ENCODE results near the gene ZCCHC12. TPM values are rescaled to one million over a fixed set of nuclear protein-coding genes. Genes with fewer than 3 reads are reported as not detected.

The ZCCHC12 gene
- total and polyA plus RNA-seq, 10 of the 15 experiments (the other 5 are each of a cell fraction or from before 2014, with no cell fraction given) = 0.04 TPM; not detected in 9

GRCh38 chrX:118825227-118825626 lies 1.6 kb downstream of the ZCCHC12 start:
- BruUV-seq (replicated peaks) = no TSS peak
- H2AFZ ChIP-seq (ENCODE audit: control insufficient read depth, low read depth, low read length) = no peak overlapping the region
- H3K79me2 ChIP-seq (ENCODE audit: control insufficient read depth, insufficient read depth, low read length) = no peaks in the 10 kb centered on the region
- SMC1A ChIA-PET (ENCODE audit: uncharacterized antibody, unreplicated experiment) = no interaction called here
- no peaks in the 10 kb centered on the region for H3K9me3 ChIP-seq (replicated peaks; ENCODE audit: control insufficient read depth, insufficient read depth, low read length)
- no peak for FAIRE-seq
- H4K20me1 ChIP-seq (ENCODE audit: control insufficient read depth, insufficient read depth) = no peaks in the 10 kb centered on the region
- no peak for DNase-seq (ENCODE audit: low read depth, low spot score)
- no peaks in the 10 kb centered on the region for H3K4me1 ChIP-seq (ENCODE audit: control insufficient read depth, insufficient read depth, low read length)
- intact Hi-C loops (cut with micrococcal nuclease; ENCODE audit: unreplicated experiment) = no loop called here
- H3K27me3 ChIP-seq (replicated peaks in 1 of 2; ENCODE audit: control insufficient read depth in 2 of 2, insufficient read depth in 2 of 2, low read length in 1 of 2) = peaks cover 2 to 6% of the 10 kb centered on the region in 2 experiments; a peak in 2 of 4 replicates
- H3K4me3 ChIP-seq = no peak overlapping the region
- 26% methylated on average over 16 of the region's 16 CpGs for WGBS (ENCODE audit: insufficient coverage, insufficient replicate concordance, low lambda C conversion rate, missing lambda C conversion rate)
- POLR2A ChIA-PET = no interaction called here
- ATAC-seq = no peak
- RAD21 ChIA-PET (ENCODE audit: unreplicated experiment) = no interaction called here
- no peaks in the 10 kb centered on the region for H3K36me3 ChIP-seq (ENCODE audit: control insufficient read depth in 2 of 2, insufficient read depth in 2 of 2, low read length in 1 of 2)
- in situ Hi-C loops (cut with MboI) = no loop called here
- H3K4me2 ChIP-seq (ENCODE audit: control insufficient read depth, insufficient read depth) = no peak overlapping the region
- H3K9ac ChIP-seq (ENCODE audit: control insufficient read depth, insufficient read depth, low read length) = no peak overlapping the region
- no peak for TF ChIP-seq SREBF2 (IDR thresholded peaks at IDR 0.05; ENCODE audit: low read length)
- no peak for TF ChIP-seq RAD51 (IDR thresholded peaks at IDR 0.05)
- no peak for TF ChIP-seq ZNF217 (IDR thresholded peaks at IDR 0.05)
- TF ChIP-seq MYB (IDR thresholded peaks at IDR 0.05; ENCODE audit: borderline replicate concordance, low read depth, low read length) = no peak
- no peak for TF ChIP-seq TBL1XR1 (IDR thresholded peaks at IDR 0.05; ENCODE audit: low read depth, low read length)
- no peak for TF ChIP-seq ZBTB33 (IDR thresholded peaks at IDR 0.05)
- no peak for TF ChIP-seq USF2 (IDR thresholded peaks at IDR 0.05; ENCODE audit: borderline replicate concordance, low read depth, low read length)
- no peak for TF ChIP-seq POU2F2 (IDR thresholded peaks at IDR 0.05; ENCODE audit: borderline replicate concordance, low read depth, low read length)
- TF ChIP-seq SREBF1 (IDR thresholded peaks at IDR 0.05; ENCODE audit: low read length) = no peak
- no peak overlapping the region for H3K27ac ChIP-seq (ENCODE audit: control insufficient read depth, insufficient read depth)
- CTCF ChIA-PET = no interaction called here
